LNCAP (cell line): ENCODE data around the gene NDUFB11.

ENCODE experiments used
- CTCF ChIP-seq: fragments of 450-650 bp; IDR thresholded peaks from 2 replicates; pipeline ENCODE4 v1.5.1; 2017; ENCODE audit warnings: mild to moderate bottlenecking

The NDUFB11 gene

GRCh38 chrX:47179221-47179927, 34.9 kb upstream of the NDUFB11 start:
- no peak for TF ChIP-seq CTCF

GRCh38 chrX:47178337-47178736, 33.8 kb upstream of the NDUFB11 start:
- TF ChIP-seq CTCF = no peak

- no peak for TF ChIP-seq CTCF
Measured at GRCh38 chrX:47177079-47177478, 32.6 kb upstream of the NDUFB11 start.

GRCh38 chrX:47176101-47176740, 31.7 kb upstream of the NDUFB11 start:
- TF ChIP-seq CTCF = no peak

GRCh38 chrX:47175588-47175980, 31.1 kb upstream of the NDUFB11 start:
- no peak for TF ChIP-seq CTCF

- no peak for TF ChIP-seq CTCF
Measured at GRCh38 chrX:47174846-47175587, 30.5 kb upstream of the NDUFB11 start.

GRCh38 chrX:47174376-47174775, 29.9 kb upstream of the NDUFB11 start:
- no peak for TF ChIP-seq CTCF
